Lung (tissue), 12 donors: ENCODE measurements around the gene ARMC5. TPM values are rescaled to one million over a fixed set of nuclear protein-coding genes. Genes with fewer than 3 reads are reported as not detected.

Source experiments
- ATAC-seq: fragments of 200-7000 bp; cut with Tn5 transposase; one replicate; pipeline ENCODE4 v1.9.1; 2020; ENCODE audit warnings: moderate number of reproducible peaks; ENCODE audit not compliant: insufficient read depth, low FRiP score
- DNase-seq, 3 donors: peaks; one replicate each; pipeline ENCODE4 v3.0.0-alpha.2; 2013 to 2017
- H3K27ac ChIP-seq, 2 donors: one replicate each; pipeline ENCODE4 v1.5.1; 2013; ENCODE audit warnings: mild to moderate bottlenecking in 2 of 2, moderate library complexity in 2 of 2, control low read depth in 1 of 2, inconsistent platforms in 1 of 2, low read depth in 1 of 2, low read length in 1 of 2
- H3K27me3 ChIP-seq, 3 donors: one replicate each; pipeline ENCODE4 v1.5.1; 2013; ENCODE audit warnings: low read length in 2 of 3; ENCODE audit not compliant: control insufficient read depth in 3 of 3, insufficient read depth in 3 of 3
- H3K36me3 ChIP-seq, 4 donors: one replicate each; pipeline ENCODE4 v1.5.1; 2013; ENCODE audit warnings: low read length in 4 of 4, mild to moderate bottlenecking in 1 of 4, moderate library complexity in 1 of 4; ENCODE audit not compliant: control insufficient read depth in 4 of 4, insufficient read depth in 4 of 4
- H3K4me1 ChIP-seq, 5 donors: one replicate each; pipeline ENCODE4 v1.5.1; 2013; ENCODE audit warnings: low read length in 5 of 5, mild to moderate bottlenecking in 2 of 5, moderate library complexity in 1 of 5; ENCODE audit not compliant: control insufficient read depth in 5 of 5, insufficient read depth in 5 of 5
- H3K4me3 ChIP-seq: one replicate; pipeline ENCODE4 v1.5.1; 2013; ENCODE audit warnings: mild to moderate bottlenecking, control low read depth, moderate library complexity
- H3K9ac ChIP-seq, 2 donors: one replicate each; pipeline ENCODE4 v1.5.1; 2013; ENCODE audit warnings: low read length in 2 of 2, control low read depth in 1 of 2; ENCODE audit not compliant: insufficient read depth in 1 of 2
- H3K9me3 ChIP-seq, 4 donors: one replicate each; pipeline ENCODE4 v1.5.1; 2013; ENCODE audit warnings: low read length in 3 of 4, mild to moderate bottlenecking in 1 of 4, moderate library complexity in 1 of 4; ENCODE audit not compliant: control insufficient read depth in 4 of 4, insufficient read depth in 3 of 4
- CTCF ChIP-seq: IDR thresholded peaks from 2 replicates; pipeline ENCODE4 v1.5.1; 2012; ENCODE audit warnings: mild to moderate bottlenecking; ENCODE audit errors: control extremely low read depth, extremely low read depth
- WGBS, 2 donors: extraction: QIAGEN DNeasy Blood & Tissue Kit; methylation state at CpG; one replicate each; pipeline ENCODE4 v1.1.7; 2013; 5-methylcytosine and 5-hydroxymethylcytosine counted together
- polyA plus RNA-seq, 2 donors: library from polyadenylated mRNA; stranded (reverse); fragments of 200-250 nt; gene quantifications; one replicate each; pipeline ENCODE4 v1.2.1, GENCODE V29; 2013
- total RNA-seq, 2 donors: library from RNA; depleted of rRNA in 1 of 2; stranded (reverse); fragments of >200 nt in 1 of 2; gene quantifications; one replicate each; pipeline ENCODE4 v1.2.1, GENCODE V29; 2014 to 2021
- donor health status: control.
- donor health status: control.
- donor health status: Bipolar disorder and iron deficiency.
- donor health status: healthy.
- donor health status: DM: yes; HTN: yes; CAD: no.

The ARMC5 gene
- total and polyA plus RNA-seq, 4 donors: 8.2 to 16.7 (median 12.3) TPM

- no peaks in the 10 kb centered on the region for H3K27me3 ChIP-seq
- no peak for DNase-seq
- H3K9ac ChIP-seq: no peak overlapping the region
- no peak for ATAC-seq
- peaks cover 0 to 4% (median 2%) of the 10 kb centered on the region in 4 donors for H3K36me3 ChIP-seq
- H3K4me3 ChIP-seq: no peak overlapping the region
- 84 to 87% methylated on average over 8 of the region's 8 CpGs for WGBS, 2 donors
- no peaks in the 10 kb centered on the region for H3K9me3 ChIP-seq
- peak overlapping the region in 1 of 2 donors; percentile 17 for H3K27ac ChIP-seq
- TF ChIP-seq CTCF: no peak
- H3K4me1 ChIP-seq: peaks cover 12 to 40% (median 21%) of the 10 kb centered on the region in 5 donors
Observed at GRCh38 chr16:31456988-31457360, 2.3 kb upstream of the ARMC5 start.

- Histone ChIP-seq H3K36me3 (peaks cover 0 to 9% (median 6%) of the 10 kb centered on the region in 4 donors), H3K27me3 (no peaks in the 10 kb centered on the region), H3K9me3 (no peaks in the 10 kb centered on the region), H3K4me1 (peaks cover 12 to 32% (median 19%) of the 10 kb centered on the region in 5 donors), H3K27ac (peak overlapping the region; percentile 99 to 100), H3K4me3 (peak overlapping the region; percentile 77), H3K9ac (peak overlapping the region; percentile 77 to 90)
- ATAC-seq (no peak), DNase-seq (peak in 1 of 3 donors; percentile 43)
- no peak for TF ChIP-seq CTCF
- 0 to 2% methylated on average over 42 of the region's 42 CpGs for WGBS, 2 donors
Observed at GRCh38 chr16:31458073-31458843, 1.0 kb upstream of the ARMC5 start.

- Histone ChIP-seq H3K27ac (peak overlapping the region; percentile 99 to 100), H3K9ac (peak overlapping the region; percentile 85 to 92), H3K36me3 (peaks cover 0 to 19% (median 10%) of the 10 kb centered on the region in 4 donors), H3K4me1 (peaks cover 7 to 28% (median 13%) of the 10 kb centered on the region in 5 donors), H3K27me3 (no peaks in the 10 kb centered on the region), H3K9me3 (no peaks in the 10 kb centered on the region), H3K4me3 (peak overlapping the region; percentile 77)
- peak; percentile 100 for DNase-seq
- WGBS, 2 donors: 3 to 4% methylated on average over 57 to 61 of the region's 61 CpGs
- peak; percentile 94 for ATAC-seq
- TF ChIP-seq CTCF: no peak
Observed at GRCh38 chr16:31459687-31460581, 633 bp downstream of the ARMC5 start.
